ENCODE data around the gene NOXO1. TPM values are rescaled to one million over a fixed set of nuclear protein-coding genes. Genes with fewer than 3 reads are reported as not detected.
A peak's percentile ranks its signal among the peaks of the same experiment; 100 is the strongest.
"Not testable (repeated sequence)": the region's sequence is repeated elsewhere in the genome, so short reads cannot be mapped to it uniquely, and the experiment has no call there.

Gene NOXO1
- total RNA-seq, 1 donor: not detected

- Histone ChIP-seq H3K4me1 (ENCODE audit: insufficient read depth, low read length) (peaks cover 38% of the 10 kb centered on the region), H3K27me3 (ENCODE audit: insufficient read depth, low read length) (peaks cover 23% of the 10 kb centered on the region), H3K4me3 (ENCODE audit: low read length) (no peak within 1 kb of the TSS), H3K9me3 (ENCODE audit: low read depth, low read length) (no peaks in the 10 kb centered on the region)
These were observed 38.2 kb upstream of the NOXO1 start, which contains the start of gene NPW for GRCh38 chr16:2019518-2019920. Gene NPW, plus strand, starts transcription at chr16:2019785.

DNA sequence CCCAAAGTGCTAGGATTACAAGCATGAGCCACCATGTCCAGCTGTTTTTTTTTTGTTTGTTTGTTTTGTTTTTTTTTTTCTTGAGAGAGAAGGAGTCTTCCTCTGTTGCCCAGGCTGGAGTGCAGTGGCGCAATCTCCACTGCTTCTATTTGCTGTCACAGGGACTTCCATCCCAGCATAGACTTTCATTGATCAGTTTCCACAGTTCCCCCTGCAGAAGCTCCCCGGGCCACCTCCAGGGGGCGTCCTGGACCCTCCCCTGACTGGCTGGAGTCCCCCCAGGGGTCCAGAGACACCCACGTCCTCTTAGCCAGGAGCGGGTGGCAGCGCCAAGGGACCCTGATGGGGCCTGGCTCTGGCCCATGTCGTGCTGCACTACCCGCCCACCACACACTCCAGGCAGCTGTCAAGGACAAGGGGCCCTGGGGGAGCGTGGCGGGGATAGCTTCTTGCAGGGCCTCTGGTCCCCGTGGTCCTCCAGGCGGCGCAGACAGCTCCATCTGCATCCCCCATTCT, 35.2 kb upstream of the NOXO1 start:
- no peak overlapping the region for H3K4me3 ChIP-seq (ENCODE audit: low read length)
- peaks cover 21% of the 10 kb centered on the region for H3K27me3 ChIP-seq (ENCODE audit: insufficient read depth, low read length)
- H3K9me3 ChIP-seq (ENCODE audit: low read depth, low read length): no peaks in the 10 kb centered on the region
- peaks cover 21% of the 10 kb centered on the region for H3K4me1 ChIP-seq (ENCODE audit: insufficient read depth, low read length)

- Histone ChIP-seq H3K9me3 (ENCODE audit: low read depth, low read length) (no peaks in the 10 kb centered on the region), H3K4me1 (ENCODE audit: insufficient read depth, low read length) (peaks cover 21% of the 10 kb centered on the region), H3K27me3 (ENCODE audit: insufficient read depth, low read length) (peaks cover 17% of the 10 kb centered on the region), H3K4me3 (ENCODE audit: low read length) (no peak overlapping the region)
These were observed 34.6 kb upstream of the NOXO1 start for GRCh38 chr16:2015947-2016208.

GRCh38 chr16:2015117-2015946, 34.1 kb upstream of the NOXO1 start:
- Histone ChIP-seq H3K4me1 (ENCODE audit: insufficient read depth, low read length) (peaks cover 21% of the 10 kb centered on the region), H3K27me3 (ENCODE audit: insufficient read depth, low read length) (peaks cover 13% of the 10 kb centered on the region), H3K9me3 (ENCODE audit: low read depth, low read length) (no peaks in the 10 kb centered on the region), H3K4me3 (ENCODE audit: low read length) (no peak overlapping the region)

DNA sequence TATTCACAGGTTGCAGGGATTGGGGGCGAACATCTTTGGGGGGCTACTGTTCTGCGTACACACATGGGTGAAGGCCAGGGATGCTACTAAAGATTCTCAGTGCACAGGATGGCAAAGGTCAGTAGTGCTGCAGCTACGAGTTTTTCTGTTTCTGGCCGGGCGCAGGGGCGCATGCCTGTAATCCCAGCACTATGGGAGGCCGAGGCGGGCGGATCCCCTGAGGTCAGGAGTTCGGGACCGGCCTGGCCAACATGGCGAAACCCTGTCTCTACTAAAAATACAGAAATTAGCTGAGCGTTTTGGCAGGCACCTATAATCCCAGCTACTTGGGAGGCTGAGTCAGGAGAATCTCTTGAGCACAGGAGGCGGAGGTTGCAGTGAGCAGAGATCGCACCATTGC, 32.3 kb upstream of the NOXO1 start:
- Histone ChIP-seq H3K4me1 (ENCODE audit: insufficient read depth, low read length) (peaks cover 28% of the 10 kb centered on the region), H3K4me3 (ENCODE audit: low read length) (no peak overlapping the region), H3K9me3 (ENCODE audit: low read depth, low read length) (no peaks in the 10 kb centered on the region), H3K27me3 (ENCODE audit: insufficient read depth, low read length) (no peaks in the 10 kb centered on the region)

DNA sequence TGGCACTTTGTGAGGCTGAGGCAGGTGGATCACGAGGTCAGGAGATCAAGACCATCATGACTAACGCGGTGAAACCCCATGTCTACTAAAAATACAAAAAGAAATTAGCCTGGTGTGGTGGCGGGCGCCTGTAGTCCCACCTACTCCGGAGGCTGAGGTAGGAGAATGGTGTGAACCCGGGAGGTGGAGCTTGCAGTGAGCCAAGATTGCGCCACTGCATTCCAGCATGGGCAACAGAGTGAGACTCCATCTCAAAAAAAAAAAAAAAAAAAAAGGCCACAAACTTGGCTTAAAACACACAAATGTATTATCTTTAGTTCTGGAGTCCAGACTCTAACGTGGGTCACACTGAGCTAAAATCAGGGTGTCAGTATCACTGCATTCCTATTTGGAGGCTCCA, 30.5 kb upstream of the NOXO1 start:
- H3K4me3 ChIP-seq (ENCODE audit: low read length); H3K27me3 ChIP-seq (ENCODE audit: insufficient read depth, low read length): not testable (repeated sequence)
- peaks cover 46% of the 10 kb centered on the region for H3K4me1 ChIP-seq (ENCODE audit: insufficient read depth, low read length)

DNA sequence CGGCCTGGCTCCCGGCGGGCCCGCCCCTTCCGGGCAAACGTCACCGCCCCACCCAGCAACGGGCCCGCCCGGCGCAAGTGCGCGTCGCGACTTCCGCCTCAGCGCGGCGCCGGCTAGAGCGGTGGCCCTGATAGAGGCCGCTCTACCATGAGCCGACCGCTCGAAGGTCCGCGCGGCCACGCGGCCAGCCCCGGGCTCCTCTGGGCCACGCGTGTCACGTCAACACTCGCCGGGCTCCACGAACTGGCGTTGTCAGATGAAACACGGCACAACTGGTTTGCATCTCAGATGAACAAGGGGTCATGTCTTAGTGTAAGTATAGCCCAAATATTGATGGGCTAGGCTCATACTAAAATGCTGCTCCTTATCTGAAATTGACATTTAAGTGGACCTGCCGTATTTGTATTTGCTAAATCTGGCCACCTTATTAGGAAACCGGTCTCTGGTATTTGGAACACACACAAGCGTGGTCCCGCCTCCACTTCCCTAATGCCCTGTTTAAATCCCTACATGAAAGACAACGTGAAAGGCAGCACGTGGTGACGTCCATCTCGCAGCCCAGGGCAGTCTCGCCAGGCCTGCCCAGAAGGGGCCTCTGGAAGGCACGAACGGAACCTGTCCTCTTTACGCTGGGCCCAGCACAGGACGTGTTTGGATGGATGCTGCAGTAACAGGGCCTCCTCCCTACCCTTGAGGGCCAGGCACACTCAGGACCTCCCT, 28.7 kb upstream of the NOXO1 start, which contains the start of gene ZNF598:
TSS of gene ZNF598 (minus strand) at position 31 of the 720 bp plus-strand sequence.
- Histone ChIP-seq H3K4me3 (ENCODE audit: low read length) (peak within 1 kb of the TSS; percentile 68), H3K9me3 (ENCODE audit: low read depth, low read length) (no peaks in the 10 kb centered on the region), H3K27me3 (ENCODE audit: insufficient read depth, low read length) (no peaks in the 10 kb centered on the region), H3K4me1 (ENCODE audit: insufficient read depth, low read length) (peaks cover 52% of the 10 kb centered on the region)

More for the DNA sequence above, 30.5 kb upstream of the NOXO1 start:
- H3K9me3 ChIP-seq (ENCODE audit: low read depth, low read length): not testable (repeated sequence)

GRCh38 chr16:2009164-2009711, 28.0 kb upstream of the NOXO1 start:
- Histone ChIP-seq H3K4me3 (ENCODE audit: low read length) (peak overlapping the region; percentile 68), H3K4me1 (ENCODE audit: insufficient read depth, low read length) (peaks cover 53% of the 10 kb centered on the region)

DNA sequence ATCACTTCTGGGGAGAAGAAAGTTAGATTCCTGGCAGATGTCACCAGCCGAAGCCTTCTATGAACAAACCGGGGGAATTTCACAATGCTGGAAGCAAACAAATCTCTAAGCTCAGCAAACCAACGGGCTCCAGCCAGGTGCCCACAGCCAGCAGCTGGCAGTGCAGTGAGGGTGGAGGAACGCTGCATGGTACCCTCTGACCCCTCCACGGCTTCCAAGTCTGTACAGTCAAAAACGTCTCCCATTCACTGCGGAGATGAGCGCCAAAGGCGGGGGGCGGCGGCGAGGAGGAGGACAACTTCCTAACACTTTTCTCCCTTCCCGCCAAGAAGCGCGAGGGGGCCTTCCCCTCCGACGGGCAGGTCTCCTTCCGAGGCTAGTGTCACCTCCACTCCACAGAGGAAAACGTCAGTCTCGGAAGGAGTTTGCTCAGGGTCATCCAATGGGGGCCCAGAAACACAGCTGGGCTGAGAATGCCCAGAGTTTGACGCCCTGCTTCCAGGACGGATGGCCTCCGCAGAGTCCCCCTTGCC, 27.4 kb upstream of the NOXO1 start:
- H3K9me3 ChIP-seq (ENCODE audit: low read depth, low read length): no peaks in the 10 kb centered on the region
- H3K4me1 ChIP-seq (ENCODE audit: insufficient read depth, low read length): peaks cover 58% of the 10 kb centered on the region
- H3K27me3 ChIP-seq (ENCODE audit: insufficient read depth, low read length): no peaks in the 10 kb centered on the region
- peak overlapping the region; percentile 68 for H3K4me3 ChIP-seq (ENCODE audit: low read length)

More at GRCh38 chr16:2009164-2009711, 28.0 kb upstream of the NOXO1 start:
- no peaks in the 10 kb centered on the region for H3K27me3 ChIP-seq (ENCODE audit: insufficient read depth, low read length)
- H3K9me3 ChIP-seq (ENCODE audit: low read depth, low read length): no peaks in the 10 kb centered on the region

DNA sequence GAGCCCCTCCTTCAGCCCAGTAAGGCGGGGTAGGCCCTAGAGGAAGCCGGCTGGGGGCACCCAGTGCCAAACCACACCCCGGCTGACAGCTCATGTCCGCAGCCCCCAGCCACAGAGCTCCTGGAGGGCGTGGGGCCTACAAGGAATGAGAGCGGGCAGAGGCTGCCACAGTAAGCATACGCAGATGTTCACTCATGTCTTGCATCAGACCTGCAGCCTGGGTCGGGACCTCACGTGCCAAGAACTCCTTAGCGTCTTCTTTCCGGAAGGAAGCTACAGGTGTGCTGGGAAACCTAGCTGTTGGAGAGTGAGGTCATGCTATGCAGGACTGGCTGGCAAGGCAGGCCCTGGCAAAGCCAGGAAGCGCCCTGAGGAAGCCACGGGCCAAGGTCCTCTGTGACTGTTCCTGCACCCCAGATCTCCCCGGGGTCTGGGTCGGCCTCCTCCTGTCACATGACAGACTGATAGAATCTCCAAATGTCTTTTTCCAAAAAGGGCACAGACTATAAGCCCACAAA, 26.8 kb upstream of the NOXO1 start:
- Histone ChIP-seq H3K4me3 (ENCODE audit: low read length) (no peak overlapping the region), H3K4me1 (ENCODE audit: insufficient read depth, low read length) (peaks cover 58% of the 10 kb centered on the region), H3K9me3 (ENCODE audit: low read depth, low read length) (no peaks in the 10 kb centered on the region), H3K27me3 (ENCODE audit: insufficient read depth, low read length) (no peaks in the 10 kb centered on the region)

- H3K4me3 ChIP-seq (ENCODE audit: low read length): no peak overlapping the region
- peaks cover 58% of the 10 kb centered on the region for H3K4me1 ChIP-seq (ENCODE audit: insufficient read depth, low read length)
- H3K27me3 ChIP-seq (ENCODE audit: insufficient read depth, low read length): no peaks in the 10 kb centered on the region
- no peaks in the 10 kb centered on the region for H3K9me3 ChIP-seq (ENCODE audit: low read depth, low read length)
These were observed 26.0 kb upstream of the NOXO1 start for GRCh38 chr16:2007081-2007836.

DNA sequence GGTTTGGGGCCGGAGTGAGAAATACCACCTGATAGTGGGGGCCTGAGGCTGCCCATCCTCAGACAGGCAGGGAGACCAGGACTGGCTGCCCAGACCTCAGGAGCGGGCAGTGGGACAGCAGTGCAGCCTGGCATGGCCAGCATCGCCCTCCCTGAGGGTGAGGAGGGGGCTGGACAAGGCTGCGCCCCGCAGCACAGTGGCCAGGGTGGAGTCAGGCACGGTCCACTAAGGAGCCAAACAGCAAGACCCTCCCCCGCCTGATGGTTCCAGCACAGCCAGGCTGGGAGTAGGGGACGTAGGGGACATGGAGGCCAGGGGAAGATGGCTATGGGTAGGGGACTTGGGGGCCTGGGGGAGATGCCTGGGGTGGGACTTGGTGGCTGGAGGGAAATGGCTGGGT, 25.0 kb upstream of the NOXO1 start:
- H3K9me3 ChIP-seq (ENCODE audit: low read depth, low read length): no peaks in the 10 kb centered on the region
- no peak overlapping the region for H3K4me3 ChIP-seq (ENCODE audit: low read length)
- peaks cover 58% of the 10 kb centered on the region for H3K4me1 ChIP-seq (ENCODE audit: insufficient read depth, low read length)
- no peaks in the 10 kb centered on the region for H3K27me3 ChIP-seq (ENCODE audit: insufficient read depth, low read length)

DNA sequence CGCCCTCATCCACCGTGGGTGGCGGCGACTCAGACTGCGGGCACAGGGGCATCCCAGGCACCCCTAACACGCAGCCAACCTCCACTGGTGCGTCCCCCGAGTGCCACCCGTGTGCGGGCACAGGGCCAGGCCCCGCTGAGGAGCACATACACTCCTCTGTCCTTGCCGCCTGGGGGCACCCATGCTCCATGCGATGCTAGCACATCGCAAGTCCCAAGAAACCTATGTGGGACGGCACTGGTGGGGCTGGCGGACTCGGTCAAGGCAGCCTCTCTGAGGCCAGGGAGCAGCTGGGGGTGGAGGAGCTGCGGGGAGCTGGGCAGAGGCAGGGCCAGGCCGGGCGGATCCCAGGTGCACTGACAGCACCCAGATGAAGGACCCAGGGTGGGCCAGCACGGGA, 24.4 kb upstream of the NOXO1 start:
- Histone ChIP-seq H3K27me3 (ENCODE audit: insufficient read depth, low read length) (no peaks in the 10 kb centered on the region), H3K4me3 (ENCODE audit: low read length) (no peak overlapping the region), H3K9me3 (ENCODE audit: low read depth, low read length) (no peaks in the 10 kb centered on the region), H3K4me1 (ENCODE audit: insufficient read depth, low read length) (peaks cover 56% of the 10 kb centered on the region)

DNA sequence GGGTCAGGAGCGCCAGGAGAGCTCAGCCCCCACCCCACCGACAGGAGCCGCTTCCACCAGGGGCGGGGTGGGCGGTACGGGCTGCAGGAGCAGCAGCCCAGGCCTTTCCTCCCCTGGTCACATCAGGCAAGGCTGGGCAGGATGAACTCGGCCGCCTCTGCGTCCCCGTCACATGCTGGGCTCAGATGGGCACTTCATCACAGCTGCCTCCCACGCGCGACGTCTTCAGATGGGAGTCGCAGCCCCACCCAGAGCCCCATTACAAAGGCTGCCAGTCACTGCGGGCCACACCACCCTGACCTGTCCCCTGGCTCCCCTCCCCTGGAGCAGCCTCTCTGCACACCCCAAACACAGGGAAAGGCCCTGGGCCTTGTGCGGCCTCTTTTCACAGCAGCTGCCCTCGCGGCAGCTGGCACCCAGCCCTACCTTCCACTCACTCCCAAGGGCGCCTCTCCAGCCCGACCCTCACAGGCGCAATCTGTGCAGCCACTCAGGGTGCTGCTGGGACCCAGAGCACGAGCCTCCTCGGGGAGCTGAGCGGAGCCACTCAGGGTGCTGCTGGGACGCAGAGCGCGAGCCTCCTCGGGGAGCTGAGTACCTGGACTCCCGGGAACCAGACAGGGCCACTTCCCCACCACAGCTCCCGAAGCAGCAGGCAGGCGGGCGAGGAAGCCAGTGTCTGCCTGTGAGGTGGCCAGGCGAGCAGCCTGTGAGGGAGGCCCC, 23.7 kb upstream of the NOXO1 start:
- Histone ChIP-seq H3K4me3 (ENCODE audit: low read length) (no peak overlapping the region), H3K9me3 (ENCODE audit: low read depth, low read length) (no peaks in the 10 kb centered on the region), H3K27me3 (ENCODE audit: insufficient read depth, low read length) (no peaks in the 10 kb centered on the region), H3K4me1 (ENCODE audit: insufficient read depth, low read length) (peaks cover 50% of the 10 kb centered on the region)

Data from mononuclear cell (primary cell).